Stomach smooth muscle (tissue), 2 donors: ENCODE results near the gene PEX5L.
"Not testable (repeated sequence)": the region's sequence is repeated elsewhere in the genome, so short reads cannot be mapped to it uniquely, and the experiment has no call there.

ENCODE experiments used
- H3K27ac ChIP-seq: one replicate; pipeline ENCODE4 v1.7.0; 2013; ENCODE audit warnings: mild to moderate bottlenecking, low read length, inconsistent platforms
- H3K27me3 ChIP-seq, 2 donors: one replicate each; pipeline ENCODE4 v1.7.0; 2013; ENCODE audit warnings: low read length in 2 of 2; ENCODE audit not compliant: insufficient read depth in 2 of 2, control insufficient read depth in 1 of 2
- H3K36me3 ChIP-seq, 2 donors: one replicate each; pipeline ENCODE4 v1.7.0; 2013; ENCODE audit warnings: low read length in 2 of 2; ENCODE audit not compliant: control insufficient read depth in 2 of 2, insufficient read depth in 2 of 2
- H3K4me1 ChIP-seq: one replicate; pipeline ENCODE4 v1.7.0; 2013; ENCODE audit warnings: low read length; ENCODE audit not compliant: control insufficient read depth, insufficient read depth
- H3K4me3 ChIP-seq, 2 donors: one replicate each; pipeline ENCODE4 v1.7.0; 2013; ENCODE audit warnings: low read length in 2 of 2
- H3K9ac ChIP-seq, 2 donors: one replicate each; pipeline ENCODE4 v1.7.0; 2013; ENCODE audit warnings: low read length in 2 of 2, mild to moderate bottlenecking in 1 of 2
- H3K9me3 ChIP-seq, 2 donors: one replicate each; pipeline ENCODE4 v1.7.0; 2013; ENCODE audit warnings: low read length in 2 of 2; ENCODE audit not compliant: control insufficient read depth in 2 of 2
- donor health status: healthy.
- donor health status: Pancreatic carcinoma.

PEX5L gene

GRCh38 chr3:180062771-180063170 lies 26.0 kb upstream of the PEX5L start:
- Histone ChIP-seq H3K9ac (no peak overlapping the region), H3K36me3 (no peaks in the 10 kb centered on the region), H3K4me1 (no peaks in the 10 kb centered on the region), H3K27ac (no peak overlapping the region), H3K9me3 (no peaks in the 10 kb centered on the region), H3K4me3 (no peak overlapping the region), H3K27me3 (no peaks in the 10 kb centered on the region)

GRCh38 chr3:180059356-180059755 lies 22.6 kb upstream of the PEX5L start:
- no peak overlapping the region for H3K27ac ChIP-seq

GRCh38 chr3:180058238-180058637 lies 21.5 kb upstream of the PEX5L start:
- Histone ChIP-seq H3K36me3 (no peaks in the 10 kb centered on the region), H3K27ac (no peak overlapping the region), H3K9me3 (no peaks in the 10 kb centered on the region), H3K4me1 (no peaks in the 10 kb centered on the region), H3K4me3 (no peak overlapping the region), H3K9ac (no peak overlapping the region), H3K27me3 (no peaks in the 10 kb centered on the region)

More at GRCh38 chr3:180059356-180059755, 22.6 kb upstream of the PEX5L start:
- Histone ChIP-seq H3K9ac (no peak overlapping the region), H3K27me3 (no peaks in the 10 kb centered on the region), H3K9me3 (no peaks in the 10 kb centered on the region), H3K36me3 (no peaks in the 10 kb centered on the region), H3K4me1 (no peaks in the 10 kb centered on the region), H3K4me3 (no peak overlapping the region)

GRCh38 chr3:180055656-180056055 lies 18.9 kb upstream of the PEX5L start:
- not testable (repeated sequence) for H3K36me3 ChIP-seq, H3K4me3 ChIP-seq, H3K4me1 ChIP-seq, H3K9me3 ChIP-seq, H3K27me3 ChIP-seq, H3K9ac ChIP-seq, H3K27ac ChIP-seq

- Histone ChIP-seq H3K36me3 (no peaks in the 10 kb centered on the region), H3K27ac (no peak overlapping the region), H3K9ac (no peak overlapping the region), H3K4me3 (no peak overlapping the region), H3K4me1 (no peaks in the 10 kb centered on the region), H3K27me3 (peaks cover 0 to 2% of the 10 kb centered on the region in 2 donors), H3K9me3 (no peaks in the 10 kb centered on the region)
Measured at GRCh38 chr3:180049391-180049790, 12.7 kb upstream of the PEX5L start.

GRCh38 chr3:180048840-180049239 lies 12.1 kb upstream of the PEX5L start:
- peaks cover 0 to 2% of the 10 kb centered on the region in 2 donors for H3K27me3 ChIP-seq
- H3K27ac ChIP-seq = no peak overlapping the region
- H3K36me3 ChIP-seq = no peaks in the 10 kb centered on the region
- H3K4me3 ChIP-seq = no peak overlapping the region
- no peaks in the 10 kb centered on the region for H3K9me3 ChIP-seq
- no peak overlapping the region for H3K9ac ChIP-seq
- no peaks in the 10 kb centered on the region for H3K4me1 ChIP-seq

- no peaks in the 10 kb centered on the region for H3K4me1 ChIP-seq
- H3K27ac ChIP-seq = no peak overlapping the region
- H3K9me3 ChIP-seq = no peaks in the 10 kb centered on the region
- no peak overlapping the region for H3K4me3 ChIP-seq
- peaks cover 0 to 2% of the 10 kb centered on the region in 2 donors for H3K27me3 ChIP-seq
- no peak overlapping the region for H3K9ac ChIP-seq
- H3K36me3 ChIP-seq = no peaks in the 10 kb centered on the region
Measured at GRCh38 chr3:180048103-180048502, 11.4 kb upstream of the PEX5L start.

- no peaks in the 10 kb centered on the region for H3K36me3 ChIP-seq
- peaks cover 12 to 17% of the 10 kb centered on the region in 2 donors for H3K27me3 ChIP-seq
- peaks cover 5% of the 10 kb centered on the region for H3K4me1 ChIP-seq
- no peak overlapping the region for H3K9ac ChIP-seq
- no peaks in the 10 kb centered on the region for H3K9me3 ChIP-seq
- no peak overlapping the region for H3K27ac ChIP-seq
- no peak overlapping the region for H3K4me3 ChIP-seq
Measured at GRCh38 chr3:180040966-180041365, 4.2 kb upstream of the PEX5L start.

- H3K4me1 ChIP-seq = peaks cover 5% of the 10 kb centered on the region
- H3K36me3 ChIP-seq = no peaks in the 10 kb centered on the region
- H3K9ac ChIP-seq = no peak overlapping the region
- peaks cover 18 to 29% of the 10 kb centered on the region in 2 donors for H3K27me3 ChIP-seq
- no peaks in the 10 kb centered on the region for H3K9me3 ChIP-seq
- peak overlapping the region in 1 of 2 donors; percentile 22 for H3K4me3 ChIP-seq
- no peak overlapping the region for H3K27ac ChIP-seq
Measured at GRCh38 chr3:180036092-180036670, 556 bp downstream of the PEX5L start.

- no peaks in the 10 kb centered on the region for H3K9me3 ChIP-seq
- no peak overlapping the region for H3K4me3 ChIP-seq
- no peak overlapping the region for H3K9ac ChIP-seq
- no peaks in the 10 kb centered on the region for H3K27me3 ChIP-seq
- H3K36me3 ChIP-seq = no peaks in the 10 kb centered on the region
- H3K27ac ChIP-seq = no peak overlapping the region
- H3K4me1 ChIP-seq = no peaks in the 10 kb centered on the region
Measured at GRCh38 chr3:180026997-180027396, 9.7 kb downstream of the PEX5L start.

- H3K4me1 ChIP-seq = no peaks in the 10 kb centered on the region
- no peak overlapping the region for H3K27ac ChIP-seq
- H3K4me3 ChIP-seq = no peak overlapping the region
- H3K9ac ChIP-seq = no peak overlapping the region
- no peaks in the 10 kb centered on the region for H3K27me3 ChIP-seq
- H3K9me3 ChIP-seq = no peaks in the 10 kb centered on the region
- H3K36me3 ChIP-seq = no peaks in the 10 kb centered on the region
Measured at GRCh38 chr3:180018543-180018942, 18.2 kb downstream of the PEX5L start.
